GM23338 (cell line): ENCODE results near the gene SCGN. TPM values are rescaled to one million over a fixed set of nuclear protein-coding genes. Genes with fewer than 3 reads are reported as not detected.

Experiments used
- ATAC-seq: fragments of 200-7000 bp; cut with Tn5 transposase; 3 replicates; pipeline ENCODE4 v1.9.1; 2020
- DNase-seq: peaks from one replicate; pipeline ENCODE4 v3.0.0-alpha.2; 2015; ENCODE audit warnings: low spot score
- H2AFZ ChIP-seq: fragments of 200-600 bp; sonication (generic); 2 replicates; pipeline ENCODE4 v1.8.0; 2016; ENCODE audit warnings: antibody characterized with exemption, mild to moderate bottlenecking, moderate library complexity
- H3F3A ChIP-seq: fragments of 200-600 bp; sonication (generic); replicated peaks from 2 replicates; pipeline ENCODE4 v1.8.0; 2017; ENCODE audit warnings: antibody characterized with exemption, mixed run types, low read depth
- H3K27ac ChIP-seq: fragments of 200-600 bp; sonication (generic); 2 replicates; pipeline ENCODE4 v1.6.1; 2016; ENCODE audit warnings: low read depth
- H3K27me3 ChIP-seq: fragments of 200-600 bp; sonication (generic); 2 replicates; pipeline ENCODE4 v1.8.0; 2016; ENCODE audit warnings: mild to moderate bottlenecking, mixed run types, moderate library complexity; ENCODE audit not compliant: insufficient read depth
- H3K36me3 ChIP-seq: fragments of 200-600 bp; sonication (generic); 2 replicates; pipeline ENCODE4 v1.8.0; 2016; ENCODE audit warnings: mild to moderate bottlenecking; ENCODE audit not compliant: insufficient read depth
- H3K4me1 ChIP-seq: fragments of 200-600 bp; sonication (generic); 2 replicates; pipeline ENCODE4 v1.8.0; 2016; ENCODE audit warnings: mild to moderate bottlenecking, moderate library complexity; ENCODE audit not compliant: insufficient read depth
- H3K4me2 ChIP-seq: fragments of 200-600 bp; sonication (generic); 2 replicates; pipeline ENCODE4 v1.7.1; 2017; ENCODE audit warnings: mixed run types
- H3K4me3 ChIP-seq: fragments of 200-600 bp; sonication (generic); 2 replicates; pipeline ENCODE4 v1.6.1; 2016; ENCODE audit warnings: mixed run types
- H3K79me2 ChIP-seq: fragments of 200-600 bp; sonication (generic); replicated peaks from 2 replicates; pipeline ENCODE4 v1.8.0; 2017; ENCODE audit warnings: mild to moderate bottlenecking; ENCODE audit not compliant: insufficient read depth
- H3K9me2 ChIP-seq: fragments of 200-600 bp; sonication (generic); 2 replicates; pipeline ENCODE4 v1.8.0; 2017; ENCODE audit not compliant: insufficient read depth
- H4K20me1 ChIP-seq: fragments of 200-600 bp; sonication (generic); replicated peaks from 2 replicates; pipeline ENCODE4 v1.8.0; 2017; ENCODE audit warnings: mild to moderate bottlenecking; ENCODE audit not compliant: insufficient read depth
- H3K27ac Mint-ChIP-seq: 2 replicates; pipeline ENCODE4 v1.8.0; 2020; ENCODE audit warnings: inconsistent platforms, mild to moderate bottlenecking, moderate library complexity, mixed read lengths
- H3K27me3 Mint-ChIP-seq: 3 replicates; pipeline ENCODE4 v1.8.0; 2022; ENCODE audit warnings: low read depth, mild to moderate bottlenecking, moderate library complexity, mixed read lengths, inconsistent platforms; ENCODE audit not compliant: insufficient read depth, poor library complexity
- H3K36me3 Mint-ChIP-seq: 3 replicates; pipeline ENCODE4 v1.8.0; 2021; ENCODE audit warnings: low read depth, mild to moderate bottlenecking, inconsistent platforms, moderate library complexity, mixed read lengths
- H3K4me1 Mint-ChIP-seq: 3 replicates; pipeline ENCODE4 v1.8.0; 2020; ENCODE audit warnings: mild to moderate bottlenecking, inconsistent platforms, mixed read lengths
- H3K4me3 Mint-ChIP-seq: 3 replicates; pipeline ENCODE4 v1.8.0; 2021; ENCODE audit warnings: moderate library complexity, mild to moderate bottlenecking, inconsistent platforms, mixed read lengths
- H3K9me3 Mint-ChIP-seq: 3 replicates; pipeline ENCODE4 v1.8.0; 2020; ENCODE audit warnings: moderate library complexity, mild to moderate bottlenecking, inconsistent platforms, mixed read lengths
- EZH2phosphoT487 ChIP-seq: fragments of 200-600 bp; sonication (generic); IDR thresholded peaks from one replicate; pipeline ENCODE4 v1.8.1; 2018; ENCODE audit warnings: antibody characterized with exemption; ENCODE audit not compliant: unreplicated experiment
- JUNB ChIP-seq: IDR thresholded peaks from one replicate; pipeline ENCODE4 v1.6.1; 2016; ENCODE audit warnings: antibody characterized with exemption; ENCODE audit not compliant: unreplicated experiment
- NANOG ChIP-seq: IDR thresholded peaks from 2 replicates; pipeline ENCODE4 v1.6.1; 2016; ENCODE audit warnings: antibody characterized with exemption, borderline replicate concordance
- STAT1 ChIP-seq: IDR thresholded peaks from one replicate; pipeline ENCODE4 v1.6.1; 2016; ENCODE audit warnings: antibody characterized with exemption; ENCODE audit not compliant: unreplicated experiment
- ZNF331 ChIP-seq: fragments of 250-450 bp; sonication (Bioruptor Pico); IDR thresholded peaks from 2 replicates; pipeline ENCODE4 v1.5.0; 2020; ENCODE audit warnings: low read depth, mild to moderate bottlenecking, moderate library complexity
- polyA plus RNA-seq: library from polyadenylated mRNA; unstranded; fragments of >200 nt; fragmentation: Nextera tagmentation; extraction: Ambion mirVana; gene quantifications from 2 replicates; pipeline ENCODE4 v1.2.1, GENCODE V29; 2016
- total RNA-seq: library from RNA; depleted of rRNA; stranded (reverse); fragments of >200 nt; shearing (Covaris generic); gene quantifications from 2 replicates; pipeline ENCODE4 v1.2.3, GENCODE V29; 2014
- TF ChIP-seq, protein P1 (sequence below): IDR thresholded peaks from 2 replicates; pipeline ENCODE4 v1.6.1; 2016; ENCODE audit warnings: antibody characterized with exemption
- TF ChIP-seq, protein P2 (sequence below): IDR thresholded peaks from one replicate; pipeline ENCODE4 v1.6.1; 2018; ENCODE audit warnings: antibody characterized with exemption; ENCODE audit not compliant: unreplicated experiment

The SCGN gene
- total and polyA plus RNA-seq, 2 experiments from 2014 or later = not detected

DNA sequence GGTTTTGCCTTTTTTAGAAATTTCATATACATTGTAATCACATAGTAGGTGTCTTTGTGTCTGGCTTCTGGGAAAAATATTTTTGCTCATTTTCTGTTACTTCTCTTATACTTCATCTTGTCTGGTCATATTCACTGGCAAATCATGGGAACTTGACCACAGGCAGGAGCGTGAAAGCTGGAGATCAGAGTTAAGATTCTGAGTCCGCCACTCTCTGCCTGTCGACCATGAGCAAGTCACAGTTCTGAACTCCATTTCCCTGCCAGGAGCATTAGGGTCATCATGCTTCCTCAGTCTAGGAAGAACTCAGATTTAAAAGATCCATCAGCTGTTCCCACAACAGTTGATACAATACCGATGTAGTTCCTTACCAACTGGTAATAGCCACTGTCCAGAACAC lies 12.4 kb upstream of the SCGN start:
- H3K9me3 Mint-ChIP-seq = no peaks in the 10 kb centered on the region
- ATAC-seq (no peak), DNase-seq (no peak)
- H3K27me3 Mint-ChIP-seq = no peaks in the 10 kb centered on the region
- no peaks in the 10 kb centered on the region for H3K27me3 ChIP-seq
- no peaks in the 10 kb centered on the region for H3K79me2 ChIP-seq
- no peak overlapping the region for H3K4me2 ChIP-seq
- H3K4me3 ChIP-seq = no peak overlapping the region
- no peaks in the 10 kb centered on the region for H3F3A ChIP-seq
- H3K4me3 Mint-ChIP-seq = no peak overlapping the region
- H3K27ac Mint-ChIP-seq = no peak overlapping the region
- no peaks in the 10 kb centered on the region for H3K36me3 Mint-ChIP-seq
- no peaks in the 10 kb centered on the region for H4K20me1 ChIP-seq
- no peaks in the 10 kb centered on the region for H3K36me3 ChIP-seq
- H3K4me1 Mint-ChIP-seq = peaks cover 3% of the 10 kb centered on the region; the same call in 2 of the 3 replicates
- no peak overlapping the region for H2AFZ ChIP-seq
- no peak overlapping the region for H3K27ac ChIP-seq
- no peaks in the 10 kb centered on the region for H3K9me2 ChIP-seq
- no peak for TF ChIP-seq ZNF331 (CRISPR knock-in tag)
- no peaks in the 10 kb centered on the region for H3K4me1 ChIP-seq

DNA sequence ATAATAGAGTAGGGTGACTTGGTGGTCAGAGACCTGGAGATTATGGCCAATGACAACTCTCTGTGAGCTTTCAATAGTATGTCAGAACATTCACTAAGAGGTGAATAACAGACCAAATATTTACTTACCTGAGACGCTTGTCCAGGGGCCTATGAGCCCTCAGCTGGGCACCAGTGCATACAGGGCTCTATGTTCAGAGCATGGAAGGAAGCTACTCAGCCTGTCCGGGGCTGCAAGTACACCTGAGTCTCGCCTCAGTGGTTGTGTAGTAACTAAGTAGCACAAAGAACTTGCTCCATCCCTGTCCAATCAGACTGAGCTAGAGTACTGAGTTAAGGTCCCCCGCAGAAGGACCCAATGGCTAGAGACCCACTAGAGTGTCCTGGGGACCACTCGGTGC lies 11.6 kb upstream of the SCGN start:
- H3K4me1 ChIP-seq = no peaks in the 10 kb centered on the region
- H3K36me3 Mint-ChIP-seq = no peaks in the 10 kb centered on the region
- no peaks in the 10 kb centered on the region for H3K79me2 ChIP-seq
- peaks cover 3% of the 10 kb centered on the region; the same call in 2 of the 3 replicates for H3K4me1 Mint-ChIP-seq
- H3K36me3 ChIP-seq = no peaks in the 10 kb centered on the region
- H3K4me3 ChIP-seq = no peak overlapping the region
- H3K4me2 ChIP-seq = no peak overlapping the region
- H3F3A ChIP-seq = no peaks in the 10 kb centered on the region
- no peak for ATAC-seq
- no peaks in the 10 kb centered on the region for H4K20me1 ChIP-seq
- H3K9me3 Mint-ChIP-seq = no peaks in the 10 kb centered on the region
- TF ChIP-seq STAT1 = no peak
- TF ChIP-seq, protein P1, sequence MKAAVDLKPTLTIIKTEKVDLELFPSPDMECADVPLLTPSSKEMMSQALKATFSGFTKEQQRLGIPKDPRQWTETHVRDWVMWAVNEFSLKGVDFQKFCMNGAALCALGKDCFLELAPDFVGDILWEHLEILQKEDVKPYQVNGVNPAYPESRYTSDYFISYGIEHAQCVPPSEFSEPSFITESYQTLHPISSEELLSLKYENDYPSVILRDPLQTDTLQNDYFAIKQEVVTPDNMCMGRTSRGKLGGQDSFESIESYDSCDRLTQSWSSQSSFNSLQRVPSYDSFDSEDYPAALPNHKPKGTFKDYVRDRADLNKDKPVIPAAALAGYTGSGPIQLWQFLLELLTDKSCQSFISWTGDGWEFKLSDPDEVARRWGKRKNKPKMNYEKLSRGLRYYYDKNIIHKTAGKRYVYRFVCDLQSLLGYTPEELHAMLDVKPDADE = no peak
- no peak for TF ChIP-seq NANOG
- no peak for TF ChIP-seq JUNB
- H3K4me3 Mint-ChIP-seq = no peak overlapping the region
- DNase-seq = no peak
- H3K27me3 Mint-ChIP-seq = no peaks in the 10 kb centered on the region
- H3K9me2 ChIP-seq = no peaks in the 10 kb centered on the region
- no peak overlapping the region for H3K27ac ChIP-seq
- H3K27ac Mint-ChIP-seq = no peak overlapping the region
- H2AFZ ChIP-seq = no peak overlapping the region
- H3K27me3 ChIP-seq = no peaks in the 10 kb centered on the region

DNA sequence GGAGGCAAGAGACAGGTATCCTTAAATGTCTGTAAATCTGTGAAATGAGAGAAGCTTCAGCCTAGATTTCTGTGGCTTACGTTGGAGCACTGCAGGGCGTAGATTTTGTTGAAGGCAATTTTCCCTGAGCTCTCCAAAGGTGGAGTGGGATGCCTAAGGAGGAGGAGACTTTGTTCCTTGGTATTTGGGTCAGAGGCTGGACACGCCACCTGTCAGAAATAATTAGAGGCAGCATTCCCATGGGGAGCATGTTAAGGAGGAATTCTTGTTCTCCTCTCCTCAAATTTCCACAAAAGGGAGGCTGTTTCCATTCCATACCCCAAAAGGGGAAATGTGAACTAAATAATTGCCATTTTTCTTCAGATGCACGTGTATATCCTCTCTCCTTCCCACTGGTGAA lies 11.1 kb upstream of the SCGN start:
- H3K36me3 Mint-ChIP-seq = no peaks in the 10 kb centered on the region
- Histone ChIP-seq H3K9me2 (no peaks in the 10 kb centered on the region), H3K27me3 (no peaks in the 10 kb centered on the region), H2AFZ (no peak overlapping the region), H3K79me2 (no peaks in the 10 kb centered on the region), H3K4me3 (no peak overlapping the region), H3F3A (no peaks in the 10 kb centered on the region), H4K20me1 (no peaks in the 10 kb centered on the region), H3K4me1 (no peaks in the 10 kb centered on the region), H3K27ac (no peak overlapping the region), H3K4me2 (no peak overlapping the region), H3K36me3 (no peaks in the 10 kb centered on the region)
- no peak overlapping the region for H3K4me3 Mint-ChIP-seq
- peaks cover 3% of the 10 kb centered on the region; the same call in 2 of the 3 replicates for H3K4me1 Mint-ChIP-seq
- ATAC-seq = no peak
- no peaks in the 10 kb centered on the region for H3K27me3 Mint-ChIP-seq
- DNase-seq = no peak
- H3K27ac Mint-ChIP-seq = no peak overlapping the region
- H3K9me3 Mint-ChIP-seq = no peaks in the 10 kb centered on the region
- TF ChIP-seq NANOG (no peak), JUNB (no peak), EZH2phosphoT487 (no peak)
- TF ChIP-seq, protein P1 = no peak
- TF ChIP-seq, protein P2, sequence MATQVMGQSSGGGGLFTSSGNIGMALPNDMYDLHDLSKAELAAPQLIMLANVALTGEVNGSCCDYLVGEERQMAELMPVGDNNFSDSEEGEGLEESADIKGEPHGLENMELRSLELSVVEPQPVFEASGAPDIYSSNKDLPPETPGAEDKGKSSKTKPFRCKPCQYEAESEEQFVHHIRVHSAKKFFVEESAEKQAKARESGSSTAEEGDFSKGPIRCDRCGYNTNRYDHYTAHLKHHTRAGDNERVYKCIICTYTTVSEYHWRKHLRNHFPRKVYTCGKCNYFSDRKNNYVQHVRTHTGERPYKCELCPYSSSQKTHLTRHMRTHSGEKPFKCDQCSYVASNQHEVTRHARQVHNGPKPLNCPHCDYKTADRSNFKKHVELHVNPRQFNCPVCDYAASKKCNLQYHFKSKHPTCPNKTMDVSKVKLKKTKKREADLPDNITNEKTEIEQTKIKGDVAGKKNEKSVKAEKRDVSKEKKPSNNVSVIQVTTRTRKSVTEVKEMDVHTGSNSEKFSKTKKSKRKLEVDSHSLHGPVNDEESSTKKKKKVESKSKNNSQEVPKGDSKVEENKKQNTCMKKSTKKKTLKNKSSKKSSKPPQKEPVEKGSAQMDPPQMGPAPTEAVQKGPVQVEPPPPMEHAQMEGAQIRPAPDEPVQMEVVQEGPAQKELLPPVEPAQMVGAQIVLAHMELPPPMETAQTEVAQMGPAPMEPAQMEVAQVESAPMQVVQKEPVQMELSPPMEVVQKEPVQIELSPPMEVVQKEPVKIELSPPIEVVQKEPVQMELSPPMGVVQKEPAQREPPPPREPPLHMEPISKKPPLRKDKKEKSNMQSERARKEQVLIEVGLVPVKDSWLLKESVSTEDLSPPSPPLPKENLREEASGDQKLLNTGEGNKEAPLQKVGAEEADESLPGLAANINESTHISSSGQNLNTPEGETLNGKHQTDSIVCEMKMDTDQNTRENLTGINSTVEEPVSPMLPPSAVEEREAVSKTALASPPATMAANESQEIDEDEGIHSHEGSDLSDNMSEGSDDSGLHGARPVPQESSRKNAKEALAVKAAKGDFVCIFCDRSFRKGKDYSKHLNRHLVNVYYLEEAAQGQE = no peak
